IMR-90 (cell line): ENCODE results near the gene RRP8. TPM values are rescaled to one million over a fixed set of nuclear protein-coding genes. Genes with fewer than 3 reads are reported as not detected.

Source experiments
- ATAC-seq: fragments of 200-7000 bp; cut with Tn5 transposase; 2 replicates; pipeline ENCODE4 v1.9.1; 2020; ENCODE audit warnings: low read depth, mild to moderate bottlenecking, moderate library complexity
- BruUV-seq: library from RNA; stranded (reverse); fragments of 400-500 nt; replicated peaks from 2 replicates; lab custom pipeline; 2021; lab: Mats Ljungman, UMichigan
- CTCF ChIA-PET: fragments of 300-600 bp; formaldehyde crosslinking; extraction: SDS; loops from one replicate; lab custom pipeline; 2021; ENCODE audit warnings: antibody characterized with exemption; lab: Yijun Ruan, JAX
- POLR2A ChIA-PET: fragments of 300-600 bp; sonication (Branson Sonifier 250); formaldehyde crosslinking; loops from one replicate; lab custom pipeline; 2022; ENCODE audit warnings: antibody characterized with exemption; ENCODE audit not compliant: unreplicated experiment; lab: Charles Lee
- DNase-seq: peaks from one replicate; pipeline ENCODE4 v3.0.0; 2013
- H2AFZ ChIP-seq: replicated peaks from 2 replicates; pipeline ENCODE3; 2013; ENCODE audit warnings: low read length, mild to moderate bottlenecking; ENCODE audit not compliant: poor library complexity
- H2AK5ac ChIP-seq: 2 replicates; pipeline ENCODE4 v1.6.1; 2013; ENCODE audit warnings: low read depth, low read length, inconsistent platforms
- H2AK9ac ChIP-seq: replicated peaks from 2 replicates; pipeline ENCODE3; 2013; ENCODE audit warnings: mild to moderate bottlenecking, low read depth, low read length, moderate library complexity; ENCODE audit not compliant: poor library complexity
- H2BK120ac ChIP-seq: 2 replicates; pipeline ENCODE4 v1.6.1; 2013; ENCODE audit warnings: low read depth, low read length, inconsistent platforms
- H2BK15ac ChIP-seq: 3 replicates; pipeline ENCODE4 v1.6.1; 2013; ENCODE audit warnings: low read depth, low read length, inconsistent platforms
- H2BK20ac ChIP-seq: 2 replicates; pipeline ENCODE4 v1.6.1; 2013; ENCODE audit warnings: low read depth, mild to moderate bottlenecking, inconsistent platforms, low read length, moderate library complexity
- H2BK5ac ChIP-seq: 2 replicates; pipeline ENCODE4 v1.6.1; 2013; ENCODE audit warnings: mild to moderate bottlenecking, low read depth, low read length, inconsistent platforms; ENCODE audit not compliant: poor library complexity, severe bottlenecking
- H3K14ac ChIP-seq: replicated peaks from 2 replicates; pipeline ENCODE4 v1.6.1; 2013; ENCODE audit warnings: low read depth, low read length, inconsistent platforms
- H3K18ac ChIP-seq: 2 replicates; pipeline ENCODE4 v1.6.1; 2013; ENCODE audit warnings: low read depth, low read length, control low read depth
- H3K23ac ChIP-seq: 2 replicates; pipeline ENCODE4 v1.6.1; 2013; ENCODE audit warnings: low read depth, low read length, inconsistent platforms
- H3K27ac ChIP-seq: 2 replicates; pipeline ENCODE4 v1.5.1; 2013; ENCODE audit warnings: mild to moderate bottlenecking, control low read depth, low read length; ENCODE audit not compliant: insufficient read depth
- H3K27me3 ChIP-seq: 2 replicates; pipeline ENCODE4 v1.6.1; 2013; ENCODE audit warnings: low read length; ENCODE audit not compliant: control insufficient read depth, insufficient read depth
- H3K36me3 ChIP-seq: 2 replicates; pipeline ENCODE4 v1.6.1; 2013; ENCODE audit warnings: low read length, mixed read lengths; ENCODE audit not compliant: control insufficient read depth, insufficient read depth
- H3K4ac ChIP-seq: 2 replicates; pipeline ENCODE4 v1.6.1; 2013; ENCODE audit warnings: low read depth, low read length, inconsistent platforms
- H3K4me1 ChIP-seq: 2 replicates; pipeline ENCODE4 v1.6.1; 2013; ENCODE audit warnings: low read length, mixed read lengths; ENCODE audit not compliant: control insufficient read depth, insufficient read depth
- H3K4me2 ChIP-seq: 2 replicates; pipeline ENCODE4 v1.6.1; 2013; ENCODE audit warnings: low read depth, mild to moderate bottlenecking, control low read depth, low read length, moderate library complexity
- H3K4me3 ChIP-seq: 2 replicates; pipeline ENCODE4 v1.5.1; 2013; ENCODE audit warnings: low read depth, mild to moderate bottlenecking, control low read depth, low read length, moderate library complexity; ENCODE audit not compliant: insufficient read depth
- H3K56ac ChIP-seq: 2 replicates; pipeline ENCODE4 v1.6.1; 2013; ENCODE audit warnings: low read length, inconsistent platforms; ENCODE audit not compliant: insufficient read depth; ENCODE audit errors: extremely low read depth
- H3K79me1 ChIP-seq, 2 experiments: 2 replicates each; pipeline ENCODE4 v1.6.1; 2013; ENCODE audit warnings: low read length in 2 of 2, inconsistent platforms in 1 of 2, low read depth in 1 of 2
- H3K9ac ChIP-seq: 2 replicates; pipeline ENCODE4 v1.6.1; 2013; ENCODE audit warnings: low read depth, low read length, control low read depth
- H3K9me1 ChIP-seq: 2 replicates; pipeline ENCODE4 v1.6.1; 2013; ENCODE audit warnings: low read length, inconsistent platforms; ENCODE audit not compliant: insufficient read depth
- H3K9me3 ChIP-seq: 2 replicates; pipeline ENCODE4 v1.6.1; 2013; ENCODE audit warnings: low read length; ENCODE audit not compliant: control insufficient read depth, insufficient read depth
- H4K20me1 ChIP-seq: 2 replicates; pipeline ENCODE4 v1.6.1; 2013; ENCODE audit warnings: low read length, inconsistent platforms; ENCODE audit not compliant: insufficient read depth
- H4K5ac ChIP-seq: 2 replicates; pipeline ENCODE4 v1.6.1; 2013; ENCODE audit warnings: mild to moderate bottlenecking, low read depth, low read length, control low read depth
- H4K8ac ChIP-seq, 2 experiments: 2 replicates each; pipeline ENCODE4 v1.6.1; 2013; ENCODE audit warnings: low read depth in 2 of 2, low read length in 2 of 2, control low read depth in 1 of 2, inconsistent platforms in 1 of 2
- H4K91ac ChIP-seq: 2 replicates; pipeline ENCODE4 v1.6.1; 2013; ENCODE audit warnings: low read depth, low read length, inconsistent platforms; ENCODE audit not compliant: insufficient read depth
- BHLHE40 ChIP-seq: fragments of 150-350 bp; IDR thresholded peaks from 2 replicates; pipeline ENCODE4 v1.6.1; 2016; ENCODE audit warnings: mild to moderate bottlenecking, low read depth, low read length
- CEBPB ChIP-seq: IDR thresholded peaks from 2 replicates; pipeline ENCODE4 v1.6.1; 2012; ENCODE audit warnings: low read depth, low read length, improper control_type of control experiment
- CHD1 ChIP-seq: IDR thresholded peaks from 2 replicates; pipeline ENCODE4 v1.6.1; 2012; ENCODE audit warnings: low read depth, low read length, improper control_type of control experiment
- FOS ChIP-seq: fragments of 150-350 bp; IDR thresholded peaks from 2 replicates; pipeline ENCODE4 v1.6.1; 2016; ENCODE audit warnings: low read depth, low read length
- MAFK ChIP-seq: IDR thresholded peaks from 2 replicates; pipeline ENCODE4 v1.6.1; 2012; ENCODE audit warnings: low read depth, low read length, improper control_type of control experiment
- MAZ ChIP-seq: IDR thresholded peaks from 2 replicates; pipeline ENCODE4 v1.6.1; 2012; ENCODE audit warnings: low read depth, mild to moderate bottlenecking, low read length, improper control_type of control experiment, moderate library complexity, borderline replicate concordance
- MXI1 ChIP-seq: IDR thresholded peaks from 2 replicates; pipeline ENCODE4 v1.6.1; 2012; ENCODE audit warnings: low read depth, mild to moderate bottlenecking, low read length, moderate library complexity, borderline replicate concordance
- NFE2L2 ChIP-seq: fragments of 150-350 bp; IDR thresholded peaks from 2 replicates; pipeline ENCODE4 v1.6.1; 2016; ENCODE audit warnings: low read depth, mild to moderate bottlenecking, low read length
- POLR2A ChIP-seq: IDR thresholded peaks from 2 replicates; pipeline ENCODE4 v1.6.1; 2012; ENCODE audit warnings: mild to moderate bottlenecking, low read depth, low read length
- RAD21 ChIP-seq: IDR thresholded peaks from 2 replicates; pipeline ENCODE4 v1.6.1; 2012; ENCODE audit warnings: low read length, improper control_type of control experiment
- RCOR1 ChIP-seq: IDR thresholded peaks from 2 replicates; pipeline ENCODE4 v1.6.1; 2012; ENCODE audit warnings: mild to moderate bottlenecking, low read length, improper control_type of control experiment; ENCODE audit not compliant: insufficient replicate concordance
- RFX5 ChIP-seq: IDR thresholded peaks from 2 replicates; pipeline ENCODE4 v1.8.0; 2012; ENCODE audit warnings: low read depth, mild to moderate bottlenecking, low read length, moderate library complexity
- SMC3 ChIP-seq: fragments of 150-350 bp; IDR thresholded peaks from 2 replicates; pipeline ENCODE4 v1.6.1; 2016; ENCODE audit warnings: low read depth, mild to moderate bottlenecking, antibody characterized with exemption, low read length, moderate library complexity
- WGBS, 2 experiments: methylation state at CpG; one replicate each; pipeline versions ENCODE4 v1.1.5 to v1.1.7; 2013; ENCODE audit warnings: missing lambda C conversion rate in 2 of 2; ENCODE audit not compliant: insufficient read length in 1 of 2; ENCODE audit errors: extremely low coverage in 2 of 2; 5-methylcytosine and 5-hydroxymethylcytosine counted together
- dilution Hi-C: fragments of 300-500 bp; cut with HindIII; formaldehyde crosslinking; loops from one replicate; pipeline ENCODE4 v1.14.3; 2018; ENCODE audit warnings: low sequenced_read_pairs; ENCODE audit not compliant: unreplicated experiment
- in situ Hi-C: fragments of 300-500 bp; cut with MboI; formaldehyde crosslinking; loops from 3 replicates; pipeline ENCODE4 v1.14.3; 2019; ENCODE audit warnings: low sequenced_read_pairs, inconsistent platforms, mixed read lengths
- intact Hi-C: fragments of 100-400 bp; cut with micrococcal nuclease; formaldehyde crosslinking; loops from 2 replicates; pipeline ENCODE4 v1.10.0; 2022
- polyA plus RNA-seq, 3 experiments: library from polyadenylated mRNA; depleted of rRNA; stranded (reverse); fragments of >200 nt; gene quantifications; 2 replicates each; pipeline ENCODE4 v1.2.3, GENCODE V29; 2012; ENCODE audit warnings: low replicate concordance in 1 of 3
- total RNA-seq: library from RNA; depleted of rRNA; stranded (reverse); fragments of >200 nt; gene quantifications from 2 replicates; pipeline ENCODE4 v1.2.3, GENCODE V29; 2012
- TF ChIP-seq, protein P1 (sequence below): fragments of 150-350 bp; IDR thresholded peaks from 2 replicates; pipeline ENCODE4 v1.6.1; 2016; ENCODE audit warnings: low read depth, mild to moderate bottlenecking, low read length, moderate library complexity, borderline replicate concordance
- TF ChIP-seq, protein P2 (sequence below): fragments of 150-350 bp; IDR thresholded peaks from 2 replicates; pipeline ENCODE4 v1.6.1; 2017; ENCODE audit warnings: mild to moderate bottlenecking, antibody characterized with exemption, low read length, low read depth
- TF ChIP-seq, protein P3 (sequence below): conservative IDR thresholded peaks from 2 replicates; pipeline ENCODE4 v1.5.1; 2012; ENCODE audit warnings: mild to moderate bottlenecking, low read depth, low read length, improper control_type of control experiment

RRP8 gene
- total and polyA plus RNA-seq, 2 of the 4 experiments (the other 2 are of a cell fraction): 10.8 to 11.5 TPM

DNA sequence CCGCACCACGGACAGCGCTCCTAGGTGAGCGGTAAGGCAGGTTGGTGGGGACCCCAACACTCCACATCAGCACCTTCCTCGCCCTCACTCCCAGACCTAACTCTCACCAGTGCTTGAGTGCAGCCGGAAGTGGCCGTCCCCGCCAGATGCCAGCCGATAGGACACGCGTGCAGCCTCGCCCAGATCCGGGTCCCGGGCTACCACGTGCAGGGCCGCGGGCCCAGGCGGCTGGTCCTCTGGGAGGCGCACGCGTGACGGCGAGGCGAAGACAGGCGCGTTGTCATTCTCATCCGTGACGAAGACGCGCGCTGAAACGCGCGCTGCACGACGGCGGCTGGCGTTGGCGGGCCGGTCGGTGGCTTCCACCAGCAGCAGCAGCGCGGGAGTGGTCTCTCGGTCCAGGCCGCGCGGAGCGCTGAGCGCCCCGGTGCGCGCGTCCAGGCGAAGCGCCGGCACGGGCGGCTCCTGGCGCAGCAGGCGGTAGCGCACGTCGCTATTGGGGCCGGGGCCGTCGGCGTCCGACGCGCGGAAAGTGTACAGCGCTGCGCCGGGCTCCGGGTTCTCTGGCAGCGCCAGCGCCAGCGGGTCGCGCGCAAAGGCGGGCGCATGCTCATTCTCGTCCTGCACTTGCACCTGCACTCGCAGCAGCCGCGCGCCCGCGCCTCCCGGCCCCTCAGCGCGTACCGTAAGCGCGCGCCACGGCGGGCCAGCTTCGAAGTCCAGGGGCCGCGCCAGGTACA, 26.6 kb upstream of the RRP8 start:
- H4K20me1 ChIP-seq: no peaks in the 10 kb centered on the region
- peaks cover 70% of the 10 kb centered on the region for H3K36me3 ChIP-seq
- no peak overlapping the region for H2BK120ac ChIP-seq
- no peak overlapping the region for H2BK20ac ChIP-seq
- intact Hi-C loops (no loop called here), dilution Hi-C loops (no loop called here), in situ Hi-C loops (no loop called here)
- 86% methylated on average over 64 of the region's 102 CpGs; no CpG with 5 or more reads in 1 of the 2 experiments for WGBS, 2 experiments
- ChIA-PET POLR2A (no interaction called here), CTCF (no interaction called here)
- H4K8ac ChIP-seq: no peak overlapping the region
- no peak overlapping the region for H4K5ac ChIP-seq
- TF ChIP-seq RAD21 (no peak), RCOR1 (no peak), RFX5 (no peak), POLR2A (no peak), BHLHE40 (no peak), MAZ (no peak), CHD1 (no peak), NFE2L2 (no peak), CEBPB (no peak), SMC3 (no peak), MAFK (no peak), FOS (no peak), MXI1 (no peak)
- TF ChIP-seq, protein P1, sequence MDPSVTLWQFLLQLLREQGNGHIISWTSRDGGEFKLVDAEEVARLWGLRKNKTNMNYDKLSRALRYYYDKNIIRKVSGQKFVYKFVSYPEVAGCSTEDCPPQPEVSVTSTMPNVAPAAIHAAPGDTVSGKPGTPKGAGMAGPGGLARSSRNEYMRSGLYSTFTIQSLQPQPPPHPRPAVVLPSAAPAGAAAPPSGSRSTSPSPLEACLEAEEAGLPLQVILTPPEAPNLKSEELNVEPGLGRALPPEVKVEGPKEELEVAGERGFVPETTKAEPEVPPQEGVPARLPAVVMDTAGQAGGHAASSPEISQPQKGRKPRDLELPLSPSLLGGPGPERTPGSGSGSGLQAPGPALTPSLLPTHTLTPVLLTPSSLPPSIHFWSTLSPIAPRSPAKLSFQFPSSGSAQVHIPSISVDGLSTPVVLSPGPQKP: no peak
- TF ChIP-seq, protein P2, sequence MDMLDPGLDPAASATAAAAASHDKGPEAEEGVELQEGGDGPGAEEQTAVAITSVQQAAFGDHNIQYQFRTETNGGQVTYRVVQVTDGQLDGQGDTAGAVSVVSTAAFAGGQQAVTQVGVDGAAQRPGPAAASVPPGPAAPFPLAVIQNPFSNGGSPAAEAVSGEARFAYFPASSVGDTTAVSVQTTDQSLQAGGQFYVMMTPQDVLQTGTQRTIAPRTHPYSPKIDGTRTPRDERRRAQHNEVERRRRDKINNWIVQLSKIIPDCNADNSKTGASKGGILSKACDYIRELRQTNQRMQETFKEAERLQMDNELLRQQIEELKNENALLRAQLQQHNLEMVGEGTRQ: no peak
- TF ChIP-seq, protein P3, sequence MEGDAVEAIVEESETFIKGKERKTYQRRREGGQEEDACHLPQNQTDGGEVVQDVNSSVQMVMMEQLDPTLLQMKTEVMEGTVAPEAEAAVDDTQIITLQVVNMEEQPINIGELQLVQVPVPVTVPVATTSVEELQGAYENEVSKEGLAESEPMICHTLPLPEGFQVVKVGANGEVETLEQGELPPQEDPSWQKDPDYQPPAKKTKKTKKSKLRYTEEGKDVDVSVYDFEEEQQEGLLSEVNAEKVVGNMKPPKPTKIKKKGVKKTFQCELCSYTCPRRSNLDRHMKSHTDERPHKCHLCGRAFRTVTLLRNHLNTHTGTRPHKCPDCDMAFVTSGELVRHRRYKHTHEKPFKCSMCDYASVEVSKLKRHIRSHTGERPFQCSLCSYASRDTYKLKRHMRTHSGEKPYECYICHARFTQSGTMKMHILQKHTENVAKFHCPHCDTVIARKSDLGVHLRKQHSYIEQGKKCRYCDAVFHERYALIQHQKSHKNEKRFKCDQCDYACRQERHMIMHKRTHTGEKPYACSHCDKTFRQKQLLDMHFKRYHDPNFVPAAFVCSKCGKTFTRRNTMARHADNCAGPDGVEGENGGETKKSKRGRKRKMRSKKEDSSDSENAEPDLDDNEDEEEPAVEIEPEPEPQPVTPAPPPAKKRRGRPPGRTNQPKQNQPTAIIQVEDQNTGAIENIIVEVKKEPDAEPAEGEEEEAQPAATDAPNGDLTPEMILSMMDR: no peak
- H3K27me3 ChIP-seq: no peaks in the 10 kb centered on the region
- no peak for ATAC-seq
- H4K91ac ChIP-seq: no peak overlapping the region
- H3K9me3 ChIP-seq: no peaks in the 10 kb centered on the region
- no peak overlapping the region for H3K4ac ChIP-seq
- H3K18ac ChIP-seq: no peak overlapping the region
- no peak overlapping the region for H3K56ac ChIP-seq
- DNase-seq: no peak
- H2BK5ac ChIP-seq: no peak overlapping the region
- H2AFZ ChIP-seq: no peak overlapping the region
- no peak overlapping the region for H2AK9ac ChIP-seq
- H3K27ac ChIP-seq: no peak overlapping the region
- H3K4me1 ChIP-seq: no peaks in the 10 kb centered on the region
- no peaks in the 10 kb centered on the region for H3K79me1 ChIP-seq
- no peak overlapping the region for H3K9ac ChIP-seq
- H3K4me3 ChIP-seq: no peak overlapping the region
- no peak overlapping the region for H3K4me2 ChIP-seq
- no peak overlapping the region for H3K23ac ChIP-seq
- no peak overlapping the region for H2BK15ac ChIP-seq
- no peaks in the 10 kb centered on the region for H3K9me1 ChIP-seq
- no TSS peak for BruUV-seq
- no peak overlapping the region for H2AK5ac ChIP-seq
- no peak overlapping the region for H3K14ac ChIP-seq
